Body of pancreas (tissue), 4 donors: ENCODE results near the gene EPHB1. TPM values are rescaled to one million over a fixed set of nuclear protein-coding genes. Genes with fewer than 3 reads are reported as not detected.

Source experiments
- ATAC-seq: fragments of 150-250 bp; one replicate; pipeline ENCODE4 v1.9.1; 2016
- DNase-seq, 4 donors: peaks; one replicate each; pipeline ENCODE4 v3.0.0-alpha.2; 2019
- H3K27ac ChIP-seq, 4 donors: fragments of 200-600 bp; sonication (generic); 1 replicate in 3 of 4; 2 replicates in 1 of 4; pipeline versions ENCODE4 v1.5.1 to v1.6.1; 2016 to 2019; ENCODE audit warnings: mild to moderate bottlenecking in 1 of 4, mixed read lengths in 1 of 4, moderate library complexity in 1 of 4
- H3K27me3 ChIP-seq, 2 donors: fragments of 200-600 bp; sonication (generic); one replicate each; pipeline ENCODE4 v1.6.0; 2016; ENCODE audit warnings: mild to moderate bottlenecking in 1 of 2
- H3K36me3 ChIP-seq, 2 donors: fragments of 200-600 bp; sonication (generic); replicated peaks in 1 of 2; 2 replicates each; pipeline ENCODE4 v1.5.1; 2016; ENCODE audit warnings: low read depth in 2 of 2; ENCODE audit not compliant: insufficient read depth in 1 of 2
- H3K4me1 ChIP-seq: fragments of 200-600 bp; sonication (generic); one replicate; pipeline ENCODE4 v1.6.0; 2016
- H3K4me3 ChIP-seq, 2 donors: fragments of 200-600 bp; sonication (generic); 1 replicate in 1 of 2; 2 replicates in 1 of 2; pipeline ENCODE4 v1.5.1; 2016 to 2019
- H3K9me3 ChIP-seq, 3 donors: fragments of 200-600 bp; sonication (generic); 1 replicate in 2 of 3; 2 replicates in 1 of 3; pipeline ENCODE4 v1.5.1; 2016
- POLR2A ChIP-seq, 3 donors: fragments of 450-650 bp; IDR thresholded peaks; one replicate each; pipeline ENCODE4 v1.6.1; 2016; ENCODE audit warnings: antibody characterized with exemption in 3 of 3, mild to moderate bottlenecking in 2 of 3
- WGBS, 2 donors: methylation state at CpG; one replicate each; pipeline ENCODE4 v1.1.5; 2017; 5-methylcytosine and 5-hydroxymethylcytosine counted together
- intact Hi-C: fragments of 100-400 bp; cut with DNase I; formaldehyde crosslinking; loops from one replicate; pipeline ENCODE4 v1.15.1; 2023
- total RNA-seq, 2 donors: library from RNA; depleted of rRNA; stranded (reverse); fragments of >200 nt; gene quantifications; one replicate each; pipeline ENCODE4 v1.1.0, GENCODE V29; 2016
- TF ChIP-seq, protein P1 (sequence below), 7 experiments: fragments of 450-650 bp in 4 of 7; fragments of 200-600 bp in 3 of 7; sonication (generic) in 3 of 7; IDR thresholded peaks; one replicate each; pipeline ENCODE4 v1.5.1; 2016 to 2019; ENCODE audit warnings: antibody characterized with exemption in 7 of 7

The EPHB1 gene
- total RNA-seq, 2 donors from 2014 or later = 1.3 TPM; not detected in 1

- DNase-seq = no peak
- intact Hi-C loops = no loop called here
- no peak for ATAC-seq
These were observed 289.9 kb downstream of the EPHB1 start for GRCh38 chr3:135084976-135085375.

DNA sequence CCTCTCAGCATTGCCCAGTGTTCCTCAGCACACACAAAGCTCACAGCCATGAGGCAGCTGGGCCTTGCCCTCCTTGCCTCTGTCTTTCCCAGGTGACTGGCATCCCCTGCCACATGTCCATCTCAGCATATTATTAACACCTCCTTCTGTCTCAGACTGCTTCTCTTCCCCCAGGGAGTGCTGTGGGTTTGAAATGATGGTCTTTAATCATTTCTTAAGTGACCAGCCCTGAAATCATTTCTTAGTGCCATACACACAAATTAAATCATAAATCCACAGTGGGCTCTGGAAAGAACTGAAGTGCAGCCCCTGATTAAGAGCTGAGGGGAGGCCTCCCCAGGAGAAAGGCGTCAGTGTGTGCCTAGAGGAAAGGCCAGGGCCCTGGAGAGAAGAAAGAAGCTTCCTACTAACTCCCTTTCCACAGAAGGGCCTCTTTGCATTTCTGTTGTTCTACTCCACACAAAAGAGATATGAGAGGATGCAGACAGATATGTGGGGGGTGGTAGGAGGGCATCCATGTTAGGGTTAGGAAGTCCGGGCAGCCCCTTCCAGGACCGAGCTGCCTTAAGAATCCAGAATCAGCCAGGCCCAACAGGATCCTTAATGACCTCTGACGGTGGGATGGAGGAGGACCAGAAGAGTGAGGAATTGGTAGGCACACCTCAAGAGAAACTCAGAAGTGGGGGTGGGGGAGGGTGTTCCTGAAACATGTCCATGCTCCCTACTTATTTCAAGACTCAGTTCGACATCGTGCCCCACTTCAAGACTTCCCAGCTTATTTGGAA lies 290.8 kb downstream of the EPHB1 start:
- TF ChIP-seq, protein P1, sequence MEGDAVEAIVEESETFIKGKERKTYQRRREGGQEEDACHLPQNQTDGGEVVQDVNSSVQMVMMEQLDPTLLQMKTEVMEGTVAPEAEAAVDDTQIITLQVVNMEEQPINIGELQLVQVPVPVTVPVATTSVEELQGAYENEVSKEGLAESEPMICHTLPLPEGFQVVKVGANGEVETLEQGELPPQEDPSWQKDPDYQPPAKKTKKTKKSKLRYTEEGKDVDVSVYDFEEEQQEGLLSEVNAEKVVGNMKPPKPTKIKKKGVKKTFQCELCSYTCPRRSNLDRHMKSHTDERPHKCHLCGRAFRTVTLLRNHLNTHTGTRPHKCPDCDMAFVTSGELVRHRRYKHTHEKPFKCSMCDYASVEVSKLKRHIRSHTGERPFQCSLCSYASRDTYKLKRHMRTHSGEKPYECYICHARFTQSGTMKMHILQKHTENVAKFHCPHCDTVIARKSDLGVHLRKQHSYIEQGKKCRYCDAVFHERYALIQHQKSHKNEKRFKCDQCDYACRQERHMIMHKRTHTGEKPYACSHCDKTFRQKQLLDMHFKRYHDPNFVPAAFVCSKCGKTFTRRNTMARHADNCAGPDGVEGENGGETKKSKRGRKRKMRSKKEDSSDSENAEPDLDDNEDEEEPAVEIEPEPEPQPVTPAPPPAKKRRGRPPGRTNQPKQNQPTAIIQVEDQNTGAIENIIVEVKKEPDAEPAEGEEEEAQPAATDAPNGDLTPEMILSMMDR (IDR thresholded peaks at IDR 0.05) = no peak
- TF ChIP-seq POLR2A (IDR thresholded peaks at IDR 0.05) = no peak
- no peak overlapping the region for H3K27ac ChIP-seq
- no peaks in the 10 kb centered on the region for H3K4me1 ChIP-seq
- no peaks in the 10 kb centered on the region for H3K36me3 ChIP-seq
- no peaks in the 10 kb centered on the region for H3K9me3 ChIP-seq
- no peak for DNase-seq
- intact Hi-C loops = no loop called here
- no peaks in the 10 kb centered on the region for H3K27me3 ChIP-seq
- WGBS, 2 donors = 69 to 72% methylated on average over 6 of the region's 6 CpGs
- H3K4me3 ChIP-seq = no peak overlapping the region
- ATAC-seq = no peak

More at GRCh38 chr3:135084976-135085375, 289.9 kb downstream of the EPHB1 start:
- H3K27me3 ChIP-seq = no peaks in the 10 kb centered on the region
- H3K36me3 ChIP-seq = no peaks in the 10 kb centered on the region
- H3K4me3 ChIP-seq = no peak overlapping the region
- no peaks in the 10 kb centered on the region for H3K9me3 ChIP-seq
- H3K27ac ChIP-seq = no peak overlapping the region
- H3K4me1 ChIP-seq = no peaks in the 10 kb centered on the region
- 59 to 62% methylated on average over 3 of the region's 3 CpGs for WGBS, 2 donors
- TF ChIP-seq POLR2A (IDR thresholded peaks at IDR 0.05) = no peak
- TF ChIP-seq, protein P1 (IDR thresholded peaks at IDR 0.05) = no peak

- H3K4me3 ChIP-seq = no peak overlapping the region
- DNase-seq (no peak), ATAC-seq (no peak)
- H3K4me1 ChIP-seq = no peaks in the 10 kb centered on the region
- H3K9me3 ChIP-seq = no peaks in the 10 kb centered on the region
- H3K27ac ChIP-seq = no peak overlapping the region
- intact Hi-C loops = no loop called here
- 23 to 25% methylated on average over 2 of the region's 2 CpGs for WGBS, 2 donors
- no peaks in the 10 kb centered on the region for H3K27me3 ChIP-seq
- TF ChIP-seq, protein P1 (IDR thresholded peaks at IDR 0.05) = no peak
- no peak for TF ChIP-seq POLR2A (IDR thresholded peaks at IDR 0.05)
- no peaks in the 10 kb centered on the region for H3K36me3 ChIP-seq
These were observed 292.7 kb downstream of the EPHB1 start for GRCh38 chr3:135087782-135088181.

DNA sequence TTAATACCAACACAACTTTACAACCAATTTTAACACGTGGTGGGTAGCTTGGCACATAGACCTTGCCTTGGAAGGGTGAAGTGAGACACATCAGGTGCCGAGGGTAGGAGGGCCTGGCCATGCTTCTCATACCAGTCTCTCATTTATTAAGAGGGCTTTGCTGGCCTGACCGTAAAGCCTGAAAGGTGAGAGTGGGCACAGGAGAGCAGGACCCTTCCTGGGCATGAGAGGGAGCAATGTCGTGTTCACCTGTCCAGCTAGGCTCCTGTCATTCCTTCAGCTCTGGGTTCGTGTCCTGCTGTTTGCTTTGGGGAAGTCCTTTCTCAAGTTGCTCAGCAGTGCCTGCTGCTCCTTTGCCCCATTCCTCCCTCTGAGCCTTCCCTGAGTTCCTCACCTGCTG lies 294.4 kb downstream of the EPHB1 start:
- no peaks in the 10 kb centered on the region for H3K27me3 ChIP-seq
- 61 to 68% methylated on average over 5 of the region's 5 CpGs for WGBS, 2 donors
- H3K9me3 ChIP-seq = no peaks in the 10 kb centered on the region
- H3K27ac ChIP-seq = no peak overlapping the region
- DNase-seq (no peak), ATAC-seq (no peak)
- H3K36me3 ChIP-seq = no peaks in the 10 kb centered on the region
- H3K4me3 ChIP-seq = no peak overlapping the region
- no peaks in the 10 kb centered on the region for H3K4me1 ChIP-seq
- no peak for TF ChIP-seq POLR2A (IDR thresholded peaks at IDR 0.05)
- TF ChIP-seq, protein P1 (IDR thresholded peaks at IDR 0.05) = no peak
- intact Hi-C loops = no loop called here
